AML-193 (cell line): ENCODE data around the gene PTPRT.

Source experiments
- DNase-seq, 2 experiments: peaks; one replicate each; lab custom pipeline; 2025; lab: John Stamatoyannopoulos, UW

PTPRT gene

GRCh38 chr20:42118001-42118400 lies 1071.7 kb downstream of the PTPRT start:
- DNase-seq, result no peak

- no peak for DNase-seq
Observed at GRCh38 chr20:42113236-42113635, 1076.5 kb downstream of the PTPRT start.

DNA sequence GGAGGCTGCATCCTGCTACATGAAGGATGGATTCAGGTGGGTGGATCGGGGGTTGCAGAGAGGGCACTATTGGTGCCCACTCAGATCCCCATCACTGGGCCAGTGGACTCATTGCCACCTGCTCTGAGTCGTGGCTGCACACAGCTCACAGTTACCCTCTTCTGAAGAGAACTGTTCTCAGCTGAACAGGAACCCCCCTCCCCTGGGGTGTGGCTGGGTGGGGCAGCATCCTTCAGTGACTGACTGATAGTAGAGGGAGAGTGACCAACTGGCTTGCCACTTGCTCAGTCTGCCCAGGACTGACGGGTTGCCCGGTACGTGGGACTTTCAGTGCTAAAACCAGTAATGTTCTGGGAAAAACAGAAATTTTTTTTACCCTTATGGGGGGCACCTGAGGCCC lies 1077.5 kb downstream of the PTPRT start:
- DNase-seq, result no peak

- no peak for DNase-seq
Observed at GRCh38 chr20:42111349-42111748, 1078.4 kb downstream of the PTPRT start.

GRCh38 chr20:42110301-42110700 lies 1079.4 kb downstream of the PTPRT start:
- no peak for DNase-seq

DNA sequence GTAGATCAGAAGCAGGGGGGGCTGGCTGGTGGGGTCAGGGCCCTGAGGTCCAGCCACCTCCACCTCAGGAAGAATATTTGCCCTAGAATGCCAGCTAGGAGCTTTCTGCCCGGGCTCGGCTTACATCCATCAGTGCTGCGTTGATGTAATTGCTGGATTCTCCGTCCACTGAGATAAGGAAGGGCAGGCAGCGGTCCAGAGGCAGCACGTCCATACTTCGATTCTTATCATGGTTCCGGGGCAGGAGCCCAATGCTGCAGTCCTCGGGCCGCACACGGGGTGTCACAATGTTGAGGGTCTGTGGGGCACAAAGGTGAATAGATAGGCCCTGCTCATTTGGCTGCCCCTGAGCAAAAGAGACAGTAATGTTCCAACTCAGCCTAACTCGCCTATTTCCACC lies 1087.7 kb downstream of the PTPRT start:
- no peak for DNase-seq

DNA sequence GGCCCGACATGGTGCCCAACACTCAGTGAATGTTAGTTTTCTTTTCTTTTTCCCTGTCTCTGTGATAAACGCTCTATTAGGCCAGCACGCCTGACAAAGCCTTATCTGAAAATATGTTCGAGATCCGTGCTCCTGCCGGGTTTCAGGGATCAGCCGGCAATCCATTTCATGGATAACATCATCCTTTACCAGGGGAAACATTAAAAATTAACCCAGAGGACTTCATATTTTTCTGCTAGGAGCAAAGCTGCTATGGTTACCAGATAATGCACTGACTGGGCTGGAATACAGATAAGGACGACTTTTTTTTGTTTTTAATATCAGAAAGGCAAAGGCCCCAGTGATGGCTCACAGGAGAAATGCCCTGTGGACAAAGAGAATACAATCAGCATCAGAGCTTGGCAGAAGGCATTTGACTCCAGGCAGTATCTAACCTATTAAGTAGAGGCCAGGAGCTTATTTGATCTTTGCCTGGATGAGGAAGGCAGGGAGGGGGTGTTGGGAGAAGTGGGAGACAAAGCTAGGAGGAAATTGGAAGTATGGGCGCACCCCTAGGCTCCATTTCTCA lies 1089.5 kb downstream of the PTPRT start:
- DNase-seq, result no peak

- DNase-seq, result no peak
Observed at GRCh38 chr20:42099101-42099500, 1090.6 kb downstream of the PTPRT start.

DNA sequence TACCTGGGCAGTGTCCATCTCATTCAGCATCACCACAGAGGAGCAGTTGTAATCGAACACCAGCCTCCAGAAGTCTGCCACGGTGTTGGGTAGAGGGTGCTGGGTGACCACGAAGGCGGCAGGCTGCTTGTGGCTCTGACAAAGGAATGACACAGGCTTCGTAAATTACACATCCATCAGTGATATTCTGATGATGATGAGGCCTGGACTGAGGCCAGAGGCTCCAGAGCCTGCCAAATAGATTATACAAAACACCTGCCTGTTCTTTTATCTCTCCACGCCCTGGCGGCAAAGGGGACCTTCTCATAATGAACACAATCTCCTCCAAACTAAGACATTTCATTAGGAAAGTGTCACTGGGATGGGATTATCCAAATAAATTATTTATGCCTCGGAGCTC lies 1091.3 kb downstream of the PTPRT start:
- no peak for DNase-seq

DNA sequence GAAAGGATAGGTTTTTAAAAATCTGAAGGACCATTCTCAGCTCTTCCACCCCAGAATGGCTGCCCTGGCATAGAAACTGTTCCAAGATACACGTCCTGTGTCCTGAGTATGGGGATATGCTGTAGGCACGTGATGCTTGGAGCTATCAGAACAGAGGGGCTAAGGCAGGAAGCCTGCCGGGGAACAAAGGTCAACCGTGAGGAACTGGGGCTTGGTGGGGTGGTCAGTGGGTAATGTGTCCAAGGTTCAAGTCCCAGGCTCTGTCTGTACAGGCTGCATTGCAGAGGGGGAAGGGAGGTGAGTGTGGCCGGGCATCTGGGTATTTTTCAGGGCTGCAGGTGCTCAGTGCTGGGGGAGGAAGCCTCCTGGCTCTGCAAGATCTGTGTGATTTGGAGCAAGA lies 1092.0 kb downstream of the PTPRT start:
- DNase-seq, result no peak

- no peak for DNase-seq
Observed at GRCh38 chr20:42095221-42095620, 1094.5 kb downstream of the PTPRT start.

DNA sequence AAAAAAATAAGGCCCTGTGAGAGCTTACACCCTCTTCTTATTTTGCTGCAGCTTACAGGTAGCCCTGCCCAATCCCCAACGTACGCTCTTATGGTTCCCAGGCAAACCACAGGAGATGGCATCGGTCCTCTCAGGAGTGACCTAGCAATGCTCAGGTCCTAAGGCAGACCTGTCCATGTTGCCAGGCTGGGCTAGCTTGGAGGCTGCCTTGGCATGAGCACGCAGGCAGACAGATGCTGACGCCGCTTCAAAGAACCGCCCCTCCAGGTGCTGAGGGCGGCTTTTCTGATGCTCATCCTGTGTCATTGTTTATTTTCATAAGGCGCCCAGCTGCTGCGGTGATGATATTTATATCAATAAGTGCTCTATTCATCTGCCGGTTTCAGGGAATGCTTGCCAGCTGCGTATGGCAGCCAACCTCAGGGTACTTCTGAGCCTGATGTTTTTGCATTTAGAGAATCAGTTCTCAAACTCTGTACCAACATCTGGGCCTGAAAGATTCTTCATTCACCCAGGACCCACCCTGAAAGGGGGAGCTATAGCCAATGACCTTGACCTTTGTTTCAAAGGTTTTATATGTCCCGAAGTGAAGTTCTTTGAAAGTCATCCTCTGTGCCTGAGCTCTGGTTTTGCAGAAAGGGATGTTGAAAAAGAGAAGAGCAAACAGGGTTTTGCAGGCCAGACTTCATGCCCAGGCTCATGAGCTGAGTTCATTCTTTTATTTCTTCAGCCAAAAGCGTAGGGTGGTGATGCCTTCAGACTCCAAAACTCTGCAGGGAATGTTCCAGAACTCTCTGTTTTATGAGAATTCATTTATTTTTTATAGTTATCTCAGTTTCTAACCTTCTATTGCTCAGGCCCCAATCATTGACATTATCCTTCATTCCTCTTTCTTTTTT lies 1095.9 kb downstream of the PTPRT start:
- no peak for DNase-seq

GRCh38 chr20:42093041-42093440 lies 1096.7 kb downstream of the PTPRT start:
- DNase-seq, result no peak

DNA sequence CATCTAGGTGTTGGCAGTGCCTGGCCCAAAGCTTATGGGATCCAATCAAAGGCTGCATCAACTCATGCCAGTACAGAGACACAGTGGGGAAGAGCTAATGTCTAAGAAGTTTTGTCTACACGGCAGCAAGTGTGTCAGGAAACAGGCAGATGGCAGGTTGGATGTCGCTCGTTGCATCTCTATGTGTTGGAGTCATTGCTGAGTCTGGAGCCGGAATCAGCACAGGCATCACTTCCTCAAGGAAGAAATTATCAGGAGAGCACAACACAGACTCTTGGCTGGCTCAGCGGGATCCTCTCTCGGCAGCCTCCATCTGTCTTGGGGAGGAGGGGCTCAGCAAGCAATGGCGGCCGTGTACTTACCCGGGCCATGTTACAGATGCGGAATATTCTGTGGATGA lies 1104.3 kb downstream of the PTPRT start:
- DNase-seq, result no peak

- no peak for DNase-seq
Observed at GRCh38 chr20:42083280-42083679, 1106.4 kb downstream of the PTPRT start.

- DNase-seq, result no peak
Observed at GRCh38 chr20:42082611-42083010, 1107.1 kb downstream of the PTPRT start.

DNA sequence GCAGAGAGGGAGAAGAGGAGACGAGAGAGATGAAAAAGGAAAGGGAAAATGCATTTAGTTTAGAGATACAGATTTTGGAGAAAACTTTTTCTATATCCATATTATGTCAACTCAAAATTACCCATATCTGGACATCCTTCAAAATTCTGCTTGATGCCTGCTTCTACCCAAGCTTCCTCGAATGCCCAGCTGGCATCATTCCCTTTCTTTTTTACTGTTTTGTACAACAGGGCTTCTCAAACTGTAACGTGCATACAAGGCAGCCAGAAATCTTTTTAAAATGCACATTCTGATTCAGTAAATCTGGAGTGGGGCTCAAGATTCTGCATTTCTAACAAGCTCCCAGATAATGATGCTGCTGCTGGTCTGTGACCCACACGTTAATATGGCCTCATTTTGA lies 1108.8 kb downstream of the PTPRT start:
- no peak for DNase-seq

- DNase-seq, result no peak
Observed at GRCh38 chr20:42074944-42075343, 1114.8 kb downstream of the PTPRT start.

GRCh38 chr20:42067596-42067995 lies 1122.1 kb downstream of the PTPRT start:
- DNase-seq, result no peak

DNA sequence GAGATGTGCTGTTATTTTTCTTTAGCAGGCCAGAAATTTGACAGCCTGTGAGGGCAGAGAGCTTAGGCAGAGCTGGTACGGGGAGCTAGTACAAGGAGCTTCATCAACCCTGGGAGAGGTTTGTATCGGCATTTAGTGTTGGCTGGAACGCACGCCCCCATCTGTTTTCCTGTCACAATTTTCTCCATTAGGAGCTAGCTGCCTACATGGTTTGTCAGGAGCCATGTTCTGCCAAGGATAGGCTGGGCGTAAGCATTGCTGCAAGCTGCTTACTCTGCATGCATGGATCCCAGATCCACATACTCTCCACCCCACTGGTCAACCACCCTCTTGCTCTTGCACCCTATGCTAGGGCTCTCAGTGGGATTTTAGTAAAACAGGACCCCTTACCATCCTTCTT lies 1122.5 kb downstream of the PTPRT start:
- no peak for DNase-seq

DNA sequence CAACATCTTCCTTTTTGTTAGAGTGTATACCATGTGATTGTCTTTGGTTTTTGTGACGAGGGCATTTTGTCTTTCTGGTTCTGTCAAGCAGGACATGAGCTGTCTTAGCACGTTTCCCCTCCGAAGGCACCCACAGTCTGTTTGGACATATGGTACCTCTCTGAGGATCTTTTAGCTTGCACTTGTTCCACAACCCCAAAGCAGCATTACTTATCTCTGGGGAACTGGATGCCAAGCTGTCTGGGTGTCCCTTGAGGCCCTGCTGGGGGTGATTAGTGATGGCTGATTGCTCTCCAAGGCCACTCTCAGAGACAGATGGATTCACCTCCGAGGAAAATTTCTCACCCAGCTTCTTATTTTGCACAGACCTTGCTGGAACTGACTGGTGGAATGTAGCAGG lies 1126.6 kb downstream of the PTPRT start:
- no peak for DNase-seq

DNA sequence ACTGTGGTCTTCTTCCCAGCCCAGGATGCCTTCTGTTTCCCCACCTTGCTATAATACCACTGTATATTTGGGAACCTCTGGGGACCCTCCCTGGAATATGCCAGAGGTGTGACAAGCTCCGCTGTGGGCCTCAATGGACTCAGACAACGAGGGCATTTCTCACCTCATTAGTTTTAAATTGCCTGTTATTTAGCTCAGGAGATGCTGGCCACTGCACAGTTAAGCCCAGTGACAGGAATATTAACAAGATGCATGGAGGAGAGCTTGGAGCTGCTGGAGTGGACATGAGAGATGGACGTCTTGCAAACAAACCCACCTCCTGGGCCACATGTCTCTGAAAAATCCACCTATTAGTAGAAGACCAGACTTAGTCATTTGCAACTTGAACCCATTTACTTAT lies 1136.4 kb downstream of the PTPRT start:
- no peak for DNase-seq

- DNase-seq, result no peak
Observed at GRCh38 chr20:42051921-42052320, 1137.8 kb downstream of the PTPRT start.
